NT2/D1 (cell line): ENCODE measurements around the gene EHBP1L1.

Experiments
- DNase-seq: peaks from one replicate; pipeline ENCODE4 v3.0.0-alpha.2; 2011; ENCODE audit warnings: low read depth, low spot score
- H3K27me3 ChIP-seq: 2 replicates; pipeline ENCODE4 v1.6.0; 2011; ENCODE audit warnings: mild to moderate bottlenecking; ENCODE audit not compliant: insufficient read length, insufficient read depth
- H3K36me3 ChIP-seq: 2 replicates; pipeline ENCODE4 v1.6.1; 2011; ENCODE audit warnings: mild to moderate bottlenecking, low read length, mixed read lengths; ENCODE audit not compliant: insufficient read depth, insufficient read length
- H3K4me1 ChIP-seq: 2 replicates; pipeline ENCODE4 v1.5.1; 2011; ENCODE audit not compliant: insufficient read depth, insufficient read length
- H3K4me3 ChIP-seq: 2 replicates; pipeline ENCODE4 v1.5.1; 2011; ENCODE audit warnings: low read depth; ENCODE audit not compliant: insufficient read length
- H3K9ac ChIP-seq: 2 replicates; pipeline ENCODE4 v1.6.0; 2011; ENCODE audit warnings: low read depth; ENCODE audit not compliant: insufficient read length
- H3K9me3 ChIP-seq: 2 replicates; pipeline ENCODE4 v1.5.1; 2011; ENCODE audit warnings: mild to moderate bottlenecking, low read length; ENCODE audit not compliant: insufficient read depth
- SUZ12 ChIP-seq: IDR thresholded peaks from 2 replicates; pipeline ENCODE4 v1.6.1; 2011; ENCODE audit not compliant: insufficient read length, insufficient read depth; ENCODE audit errors: extremely low read depth
- YY1 ChIP-seq: IDR thresholded peaks from 2 replicates; pipeline ENCODE4 v1.6.1; 2011; ENCODE audit not compliant: insufficient read length, insufficient read depth
- ZNF274 ChIP-seq: IDR thresholded peaks from 2 replicates; pipeline ENCODE4 v1.6.1; 2011; ENCODE audit warnings: mild to moderate bottlenecking, low read depth, low read length

EHBP1L1 gene

DNA sequence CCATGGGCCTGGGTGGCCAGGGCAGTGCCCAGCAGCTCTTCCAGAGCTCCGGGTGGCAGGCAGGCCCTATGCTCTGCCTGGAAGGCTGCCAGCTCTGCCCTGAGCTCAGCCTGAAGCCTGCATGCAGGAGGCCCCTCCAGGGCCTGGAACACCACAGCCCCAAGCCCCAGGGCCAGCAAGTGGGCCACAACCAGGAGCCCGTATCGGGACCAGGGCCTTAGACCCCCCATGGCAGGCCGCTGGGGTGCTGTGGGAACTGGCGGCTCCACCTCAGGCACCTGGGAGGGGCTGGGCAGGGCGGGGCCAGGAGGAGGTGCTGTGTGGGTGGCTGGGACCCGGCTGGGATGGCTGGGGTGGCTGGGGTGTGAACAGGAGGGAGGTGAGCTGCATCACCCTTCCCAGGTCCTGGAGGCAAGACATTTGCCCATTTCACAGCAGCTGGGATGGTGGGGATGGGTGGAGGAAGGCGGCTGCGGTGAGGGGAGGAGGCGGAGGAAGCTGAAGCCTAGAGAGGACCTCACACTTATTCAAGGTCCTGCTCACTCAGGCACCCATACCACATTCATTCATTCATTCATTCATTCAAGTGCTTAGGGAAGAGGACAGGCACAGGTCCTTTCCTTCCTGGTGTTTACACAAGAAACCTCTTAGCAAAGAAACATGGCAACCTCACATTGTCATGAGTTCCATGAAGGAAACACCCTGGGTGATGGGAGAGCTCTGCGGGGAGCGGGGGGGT is 19.9 kb downstream of the EHBP1L1 start, which contains the start of gene KCNK7:
KCNK7 (minus strand) TSS at position 258 of the 739 bp plus-strand sequence; CDS start at position 230, 28 bp downstream.
- no peak within 1 kb of the TSS for H3K9ac ChIP-seq
- no peak for TF ChIP-seq YY1
- no peak for TF ChIP-seq SUZ12
- no peak for TF ChIP-seq ZNF274
- no peaks in the 10 kb centered on the region for H3K9me3 ChIP-seq
- H3K27me3 ChIP-seq: peaks cover 5% of the 10 kb centered on the region
- peaks cover 42% of the 10 kb centered on the region for H3K36me3 ChIP-seq
- H3K4me1 ChIP-seq: peaks cover 20% of the 10 kb centered on the region
- no peak for DNase-seq
- no peak within 1 kb of the TSS for H3K4me3 ChIP-seq

DNA sequence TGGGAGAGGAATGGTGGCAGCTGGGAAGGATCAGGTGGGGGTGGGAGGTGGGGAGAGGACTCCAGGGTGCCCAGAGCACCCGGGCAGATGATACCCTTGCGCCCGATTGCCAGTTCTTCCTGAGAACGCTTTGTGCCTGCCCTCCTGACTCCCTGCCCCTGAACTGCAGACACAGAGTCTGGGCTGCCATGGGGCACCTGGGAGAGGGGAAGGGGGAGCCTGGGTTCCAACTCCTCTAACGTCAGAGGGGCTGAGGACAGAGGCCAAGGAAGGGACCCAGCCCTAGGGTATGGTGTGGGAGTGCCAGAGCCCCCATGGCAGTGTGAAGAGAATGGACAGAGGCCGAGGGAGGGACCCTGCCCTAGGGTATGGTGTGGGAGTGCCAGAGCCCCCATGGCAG is 20.7 kb downstream of the EHBP1L1 start:
- Histone ChIP-seq H3K9me3 (no peaks in the 10 kb centered on the region), H3K27me3 (peaks cover 5% of the 10 kb centered on the region), H3K4me3 (no peak overlapping the region), H3K4me1 (peaks cover 17% of the 10 kb centered on the region), H3K9ac (no peak overlapping the region), H3K36me3 (peaks cover 46% of the 10 kb centered on the region)
- DNase-seq: no peak
- TF ChIP-seq YY1: no peak
- no peak for TF ChIP-seq ZNF274
- no peak for TF ChIP-seq SUZ12

GRCh38 chr11:65598258-65598699 is 22.4 kb downstream of the EHBP1L1 start:
- Histone ChIP-seq H3K9ac (no peak overlapping the region), H3K4me1 (peaks cover 9% of the 10 kb centered on the region), H3K9me3 (no peaks in the 10 kb centered on the region), H3K36me3 (peaks cover 48% of the 10 kb centered on the region), H3K27me3 (no peaks in the 10 kb centered on the region), H3K4me3 (no peak overlapping the region)
- DNase-seq: no peak
- TF ChIP-seq SUZ12 (no peak), YY1 (no peak), ZNF274 (no peak)

DNA sequence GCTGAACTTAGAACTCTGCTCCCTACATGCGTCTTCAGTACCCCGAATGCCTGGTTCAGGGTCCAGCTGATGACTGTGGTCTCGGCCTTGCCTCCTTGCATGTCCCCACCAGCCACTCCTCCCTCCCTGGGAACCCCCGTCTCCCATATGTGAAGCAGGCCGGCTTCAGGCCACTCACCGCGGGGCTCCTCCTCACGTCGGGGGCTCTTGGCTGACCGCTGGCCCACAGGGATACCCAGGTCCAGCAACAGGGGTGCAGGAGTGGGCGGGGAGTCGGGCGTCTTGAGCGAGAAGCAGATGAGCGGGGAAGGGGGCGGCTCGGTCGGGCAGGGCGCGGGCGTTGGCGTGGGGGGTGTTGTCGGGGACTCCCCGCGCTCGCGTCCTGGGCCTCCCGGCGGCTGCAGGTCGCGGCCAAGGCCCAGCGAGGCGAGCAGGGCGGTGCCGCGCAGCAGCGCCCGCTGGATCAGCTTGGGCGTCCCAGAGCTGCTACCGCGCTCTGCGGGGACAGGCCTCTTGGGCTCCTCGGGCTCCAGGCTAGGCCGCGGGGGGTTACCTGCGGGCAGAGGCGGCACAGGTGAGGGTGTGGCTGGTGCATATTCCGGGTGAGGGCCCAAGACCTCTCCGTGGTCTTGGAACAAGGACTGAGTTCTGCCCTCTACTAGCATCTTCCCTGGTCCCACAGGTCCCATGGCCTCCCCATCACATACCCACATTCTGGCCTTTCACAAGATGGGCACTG is 23.5 kb downstream of the EHBP1L1 start:
- H3K4me1 ChIP-seq: peaks cover 5% of the 10 kb centered on the region
- no peaks in the 10 kb centered on the region for H3K27me3 ChIP-seq
- TF ChIP-seq SUZ12 (no peak), YY1 (no peak), ZNF274 (no peak)
- peaks cover 56% of the 10 kb centered on the region for H3K36me3 ChIP-seq
- no peak for DNase-seq
- H3K9ac ChIP-seq: no peak overlapping the region
- no peaks in the 10 kb centered on the region for H3K9me3 ChIP-seq
- H3K4me3 ChIP-seq: no peak overlapping the region

GRCh38 chr11:65599955-65600246 is 24.0 kb downstream of the EHBP1L1 start:
- H3K9me3 ChIP-seq: no peaks in the 10 kb centered on the region
- DNase-seq: no peak
- no peak overlapping the region for H3K4me3 ChIP-seq
- H3K27me3 ChIP-seq: no peaks in the 10 kb centered on the region
- TF ChIP-seq ZNF274 (no peak), YY1 (no peak), SUZ12 (no peak)
- no peak overlapping the region for H3K9ac ChIP-seq
- peaks cover 61% of the 10 kb centered on the region for H3K36me3 ChIP-seq
- H3K4me1 ChIP-seq: peaks cover 5% of the 10 kb centered on the region

DNA sequence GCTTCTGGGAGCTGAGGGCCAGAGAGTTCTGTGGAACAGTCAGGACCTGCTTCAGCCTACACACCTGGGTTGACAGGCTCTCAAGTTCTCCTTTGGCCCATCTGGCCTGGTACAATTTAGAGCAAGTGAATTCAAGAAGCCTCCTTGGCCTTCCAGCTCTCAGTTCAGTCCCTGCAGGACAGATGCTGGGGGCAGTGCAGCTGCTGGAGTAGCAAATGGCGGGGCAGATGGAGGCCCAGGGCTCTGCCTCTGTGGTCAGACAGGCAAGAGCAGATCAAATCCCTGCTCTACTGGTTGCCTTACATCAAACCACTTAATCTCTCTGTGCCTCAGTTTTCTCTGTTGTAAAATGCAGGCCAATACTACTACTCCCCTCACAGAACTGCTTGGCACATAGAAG is 28.4 kb downstream of the EHBP1L1 start:
- no peak for DNase-seq
- TF ChIP-seq YY1 (no peak), SUZ12 (no peak), ZNF274 (no peak)
- Histone ChIP-seq H3K27me3 (no peaks in the 10 kb centered on the region), H3K9me3 (no peaks in the 10 kb centered on the region), H3K4me1 (peaks cover 14% of the 10 kb centered on the region), H3K4me3 (no peak overlapping the region), H3K9ac (no peak overlapping the region), H3K36me3 (peaks cover 69% of the 10 kb centered on the region)
